GM12873 (cell line): Measurements from ENCODE around the gene SUCNR1.

Experiments used
- CTCF ChIP-seq: IDR thresholded peaks from 2 replicates; pipeline ENCODE4 v1.5.1; 2012; ENCODE audit warnings: low read depth, mild to moderate bottlenecking, moderate library complexity, low read length, control low read depth; ENCODE audit not compliant: insufficient read depth; ENCODE audit errors: missing control alignments

SUCNR1 gene, protein sequence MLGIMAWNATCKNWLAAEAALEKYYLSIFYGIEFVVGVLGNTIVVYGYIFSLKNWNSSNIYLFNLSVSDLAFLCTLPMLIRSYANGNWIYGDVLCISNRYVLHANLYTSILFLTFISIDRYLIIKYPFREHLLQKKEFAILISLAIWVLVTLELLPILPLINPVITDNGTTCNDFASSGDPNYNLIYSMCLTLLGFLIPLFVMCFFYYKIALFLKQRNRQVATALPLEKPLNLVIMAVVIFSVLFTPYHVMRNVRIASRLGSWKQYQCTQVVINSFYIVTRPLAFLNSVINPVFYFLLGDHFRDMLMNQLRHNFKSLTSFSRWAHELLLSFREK

DNA sequence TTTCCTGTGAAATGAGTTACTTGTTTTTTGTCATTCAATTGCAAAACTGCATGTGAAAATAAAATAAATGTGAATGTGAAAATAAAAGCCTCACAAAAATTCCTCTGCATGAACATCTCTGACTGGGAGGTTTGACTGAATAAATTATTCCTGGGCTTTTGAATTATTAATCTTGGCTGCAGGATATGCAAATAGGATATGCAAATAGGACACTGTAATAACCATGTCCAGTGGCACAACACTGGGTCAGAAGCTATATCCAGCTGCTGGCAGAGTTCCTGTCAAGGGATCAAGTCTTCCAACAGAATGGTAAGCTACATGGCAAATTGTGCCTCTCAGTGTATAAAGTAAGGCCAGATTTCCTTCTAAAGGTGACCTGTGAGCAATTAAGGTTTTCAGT, at the start of gene SUCNR1:
Gene SUCNR1, plus strand, starts transcription at position 246 of the 400 bp plus-strand sequence. CDS start 6,250 bp downstream, outside the sequence.
- no peak for TF ChIP-seq CTCF

DNA sequence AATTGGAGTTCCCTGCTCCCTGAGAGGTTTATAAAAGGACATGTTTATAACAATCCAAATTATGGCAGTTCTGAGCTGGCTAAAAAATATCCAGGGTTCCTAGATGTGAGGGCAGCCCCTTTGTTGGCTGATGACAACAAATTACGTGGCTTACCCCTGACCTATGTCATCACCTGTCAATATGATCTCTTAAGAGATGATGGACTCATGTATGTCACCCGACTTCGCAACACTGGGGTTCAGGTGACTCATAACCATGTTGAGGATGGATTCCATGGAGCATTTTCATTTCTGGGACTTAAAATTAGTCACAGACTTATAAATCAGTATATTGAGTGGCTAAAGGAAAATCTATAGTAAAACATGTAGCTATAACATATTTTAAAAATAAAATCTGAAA, 45.6 kb upstream of the SUCNR1 start:
- TF ChIP-seq CTCF = no peak

DNA sequence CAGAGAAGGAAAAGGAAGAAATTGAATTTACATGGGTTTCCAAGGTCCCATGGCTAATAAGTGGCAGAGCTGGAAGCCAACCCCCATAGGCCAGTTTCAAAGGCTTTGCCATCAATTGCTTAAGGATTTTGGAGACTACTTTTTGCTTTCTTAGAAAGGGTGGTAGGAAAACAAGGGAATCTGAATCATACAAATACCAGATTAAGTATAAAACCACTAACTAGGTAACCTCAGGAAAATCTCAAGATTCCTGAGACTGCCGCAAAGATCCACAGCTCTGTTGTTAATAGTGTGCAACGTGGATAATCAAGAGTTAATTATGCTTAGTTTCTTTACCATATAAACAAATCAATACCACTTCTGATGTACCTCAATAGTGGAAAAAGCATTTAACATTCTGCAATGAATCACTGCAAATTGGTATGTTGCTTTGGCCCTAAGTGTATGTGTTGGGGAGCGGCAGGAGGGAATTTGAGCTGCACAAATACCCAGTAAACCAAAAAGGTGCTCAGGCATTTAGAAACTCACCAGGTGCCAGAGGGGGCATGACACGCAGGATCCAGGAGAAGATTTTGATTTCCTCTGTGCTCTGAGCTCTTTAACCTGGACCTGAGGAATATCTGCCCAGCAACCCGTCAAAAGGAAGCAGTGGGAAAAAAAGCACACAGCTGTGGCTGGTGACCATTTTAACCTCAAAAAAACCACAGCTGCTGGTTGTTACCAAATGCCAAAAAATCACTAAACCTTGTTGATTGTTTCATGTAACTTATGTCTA, 37.5 kb upstream of the SUCNR1 start:
- TF ChIP-seq CTCF = no peak

DNA sequence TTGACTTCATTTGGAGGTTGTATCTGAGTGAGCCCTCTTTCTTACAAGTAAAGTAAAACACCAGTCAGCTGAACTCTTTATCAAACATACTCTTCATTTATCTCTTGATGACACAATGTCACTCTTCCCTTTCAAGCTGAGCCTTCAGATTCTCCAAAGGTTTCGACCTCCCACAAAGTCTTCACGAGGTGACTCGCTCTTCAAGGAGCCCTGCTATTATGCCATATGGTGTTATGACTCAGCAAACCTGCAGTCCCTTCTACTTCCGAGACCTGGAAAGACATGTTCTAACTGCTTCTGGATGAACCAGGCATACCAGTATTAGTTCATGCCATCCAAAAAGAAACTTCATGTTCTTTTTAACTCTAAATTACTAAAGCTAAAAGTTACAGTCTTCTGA, 36.4 kb upstream of the SUCNR1 start:
- TF ChIP-seq CTCF = no peak

DNA sequence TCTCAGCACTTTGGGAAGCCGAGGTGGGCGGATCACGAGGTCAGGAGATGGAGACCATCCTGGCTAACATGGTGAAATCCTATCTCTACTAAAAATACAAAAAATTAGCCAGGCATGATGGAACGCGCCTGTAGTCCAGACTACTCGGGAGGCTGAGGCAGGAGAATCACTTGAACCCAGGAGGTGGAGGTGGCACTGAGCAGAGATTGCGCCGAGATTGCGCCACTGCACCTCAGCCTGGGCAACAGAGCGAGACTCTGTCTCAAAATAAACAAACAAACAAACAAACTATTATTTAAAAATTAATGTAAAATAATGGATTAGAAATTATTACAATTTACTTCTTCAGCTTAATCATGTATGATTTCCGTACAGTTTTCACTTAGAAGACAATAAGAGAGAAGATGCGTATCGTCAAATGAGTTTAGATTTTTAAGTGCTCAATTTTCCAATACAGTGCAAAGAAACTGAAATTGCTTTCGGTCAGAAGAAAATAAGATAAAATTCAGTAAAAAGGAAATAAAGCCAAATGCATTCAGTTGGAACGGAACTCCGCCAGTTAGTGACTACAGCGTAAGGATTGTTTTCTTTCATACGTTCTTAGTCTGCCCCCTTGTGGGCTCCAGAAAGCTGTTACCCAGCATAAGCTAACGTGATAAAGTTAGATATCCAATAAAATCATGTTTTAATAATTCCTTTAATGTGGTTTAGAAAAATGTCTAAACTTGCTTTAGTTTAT, 34.7 kb upstream of the SUCNR1 start:
- TF ChIP-seq CTCF = peak; percentile 69

DNA sequence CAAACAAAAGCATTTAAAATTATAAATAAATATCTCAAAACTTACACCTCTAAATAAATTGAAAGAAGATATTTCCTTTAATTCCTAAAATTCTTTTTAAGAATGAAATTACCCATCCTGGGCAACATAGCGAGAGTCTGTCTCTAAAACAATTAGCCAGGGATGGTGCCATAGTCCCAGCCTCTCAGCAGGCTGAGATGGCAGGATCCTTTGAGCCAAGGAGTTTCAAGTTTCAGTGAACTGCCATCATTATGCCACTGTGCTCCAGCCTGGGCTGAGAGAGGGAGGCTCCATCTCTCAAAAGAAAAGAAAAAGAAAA, 34.2 kb upstream of the SUCNR1 start:
- no peak for TF ChIP-seq CTCF

- no peak for TF ChIP-seq CTCF
Measured at GRCh38 chr3:151841801-151842200, 31.6 kb upstream of the SUCNR1 start.
